Neural cell (in vitro differentiated cells): ENCODE results near the gene GOLGA6L10. TPM values are rescaled to one million over a fixed set of nuclear protein-coding genes. Genes with fewer than 3 reads are reported as not detected.
"Not testable (repeated sequence)": the region's sequence is repeated elsewhere in the genome, so short reads cannot be mapped to it uniquely, and the experiment has no call there.

Source experiments
- H2AFZ ChIP-seq: fragments of 200-600, 300-800 bp; sonication (generic), shearing (Covaris generic); 2 replicates; pipeline ENCODE4 v1.6.0; 2014; ENCODE audit warnings: low read depth, mild to moderate bottlenecking, antibody characterized with exemption, low read length, moderate library complexity
- H3F3A ChIP-seq: fragments of 200-600 bp; shearing (Covaris generic); 2 replicates; pipeline ENCODE4 v1.6.1; 2016; ENCODE audit warnings: mild to moderate bottlenecking, moderate library complexity, mixed read lengths, antibody characterized with exemption, low read length; ENCODE audit not compliant: insufficient read depth, poor library complexity, severe bottlenecking
- H3K27ac ChIP-seq: fragments of 200-600, 300-800 bp; sonication (generic), shearing (Covaris generic); 2 replicates; pipeline ENCODE4 v1.5.1; 2014; ENCODE audit warnings: mild to moderate bottlenecking, low read length, moderate library complexity
- H3K27me3 ChIP-seq: fragments of 300-800, 200-600 bp; sonication (generic), shearing (Covaris generic); 2 replicates; pipeline ENCODE4 v1.6.0; 2014; ENCODE audit warnings: mild to moderate bottlenecking, low read depth, low read length, moderate library complexity; ENCODE audit not compliant: insufficient read depth
- H3K36me3 ChIP-seq: fragments of 300-800, 200-600 bp; sonication (generic), shearing (Covaris generic); 2 replicates; pipeline ENCODE4 v1.5.1; 2014; ENCODE audit warnings: mild to moderate bottlenecking, antibody characterized with exemption, low read length, moderate library complexity; ENCODE audit not compliant: insufficient read depth
- H3K4me2 ChIP-seq: fragments of 300-800, 200-600 bp; sonication (generic), shearing (Covaris generic); 2 replicates; pipeline ENCODE4 v1.6.0; 2014; ENCODE audit warnings: mild to moderate bottlenecking, low read length
- H3K4me3 ChIP-seq: fragments of 300-800, 200-600 bp; sonication (generic), shearing (Covaris generic); 2 replicates; pipeline ENCODE4 v1.5.1; 2014; ENCODE audit warnings: mild to moderate bottlenecking, low read length, moderate library complexity
- H3K79me2 ChIP-seq: fragments of 200-600 bp; shearing (Covaris generic); replicated peaks from 2 replicates; pipeline ENCODE4 v1.6.0; 2014; ENCODE audit warnings: mild to moderate bottlenecking, low read length, moderate library complexity; ENCODE audit not compliant: insufficient read depth
- H3K9ac ChIP-seq: fragments of 300-800, 200-600 bp; sonication (generic), shearing (Covaris generic); 2 replicates; pipeline ENCODE4 v1.6.1; 2016; ENCODE audit warnings: mild to moderate bottlenecking, low read length, mixed read lengths
- H3K9me2 ChIP-seq: fragments of 200-600 bp; shearing (Covaris generic); 2 replicates; pipeline ENCODE4 v1.6.1; 2016; ENCODE audit warnings: mild to moderate bottlenecking, low read length, mixed read lengths; ENCODE audit not compliant: insufficient read depth
- H3K9me3 ChIP-seq: fragments of 200-600, 300-800 bp; sonication (generic), shearing (Covaris generic); 2 replicates; pipeline ENCODE4 v1.6.1; 2016; ENCODE audit warnings: mild to moderate bottlenecking, mixed run types, low read length, moderate library complexity, mixed read lengths
- H4K20me1 ChIP-seq: fragments of 200-600 bp; shearing (Covaris generic); 2 replicates; pipeline ENCODE4 v1.6.1; 2016; ENCODE audit warnings: mild to moderate bottlenecking, mixed run types; ENCODE audit not compliant: insufficient read depth
- polyA plus RNA-seq: library from polyadenylated mRNA; depleted of rRNA; stranded (reverse); fragments of >200 nt; gene quantifications from 2 replicates; pipeline ENCODE4 v1.2.3, GENCODE V29; 2014

The GOLGA6L10 gene
- polyA plus RNA-seq, 1 donor from 2014 or later: 7.4 TPM

DNA sequence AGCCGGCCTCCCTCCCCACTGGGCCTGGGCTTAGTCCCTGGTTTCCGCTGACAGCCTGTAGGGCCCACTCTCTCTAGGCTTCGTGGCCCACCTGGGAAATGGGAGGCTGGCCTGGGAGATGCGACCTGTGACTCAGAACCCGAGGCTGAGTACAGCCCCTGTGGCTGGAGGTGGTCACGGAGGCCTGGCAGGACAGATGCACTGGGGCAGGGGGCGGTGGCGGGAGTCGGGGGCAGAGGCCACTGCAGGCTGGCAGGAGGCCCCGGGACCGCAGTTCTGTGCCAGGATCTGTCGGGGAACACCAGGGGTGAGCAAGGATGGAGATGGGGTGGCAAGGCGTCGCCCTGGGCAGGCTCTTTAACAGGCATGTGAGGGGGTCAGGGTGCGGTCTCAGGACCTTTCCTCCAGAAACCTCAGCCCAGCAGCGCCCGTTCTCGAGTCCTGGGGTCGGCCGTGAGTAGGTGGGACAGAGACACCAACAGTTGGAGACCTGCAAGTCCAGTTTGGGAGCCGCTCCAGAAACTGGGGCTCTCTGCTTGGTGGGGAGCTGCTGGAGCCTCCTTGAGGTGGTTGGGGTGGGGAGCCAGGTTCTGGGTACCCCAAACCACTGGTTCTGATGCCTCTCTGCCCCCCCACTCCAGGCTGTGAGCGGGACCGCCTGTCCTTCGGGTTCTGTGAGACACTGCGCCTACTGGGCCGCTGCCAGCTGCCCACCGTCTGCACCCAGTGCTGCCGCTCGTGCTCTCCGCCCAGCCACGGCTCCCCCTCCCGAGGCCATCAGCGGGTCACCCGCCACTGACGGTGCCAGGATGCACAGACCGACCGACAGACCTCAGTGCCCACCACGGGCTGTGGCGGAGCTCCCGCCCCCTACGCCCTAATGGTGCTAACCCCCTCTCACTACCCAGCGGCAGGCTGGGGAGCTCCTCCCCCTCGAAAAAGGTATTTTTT, 15.4 kb downstream of the GOLGA6L10 start:
- H3K9me3 ChIP-seq, H3K9ac ChIP-seq, H3K27ac ChIP-seq, H3K4me2 ChIP-seq, H3K9me2 ChIP-seq, H3K4me3 ChIP-seq, H4K20me1 ChIP-seq, H2AFZ ChIP-seq, H3K79me2 ChIP-seq, H3K36me3 ChIP-seq, H3K27me3 ChIP-seq, H3F3A ChIP-seq: not testable (repeated sequence)

DNA sequence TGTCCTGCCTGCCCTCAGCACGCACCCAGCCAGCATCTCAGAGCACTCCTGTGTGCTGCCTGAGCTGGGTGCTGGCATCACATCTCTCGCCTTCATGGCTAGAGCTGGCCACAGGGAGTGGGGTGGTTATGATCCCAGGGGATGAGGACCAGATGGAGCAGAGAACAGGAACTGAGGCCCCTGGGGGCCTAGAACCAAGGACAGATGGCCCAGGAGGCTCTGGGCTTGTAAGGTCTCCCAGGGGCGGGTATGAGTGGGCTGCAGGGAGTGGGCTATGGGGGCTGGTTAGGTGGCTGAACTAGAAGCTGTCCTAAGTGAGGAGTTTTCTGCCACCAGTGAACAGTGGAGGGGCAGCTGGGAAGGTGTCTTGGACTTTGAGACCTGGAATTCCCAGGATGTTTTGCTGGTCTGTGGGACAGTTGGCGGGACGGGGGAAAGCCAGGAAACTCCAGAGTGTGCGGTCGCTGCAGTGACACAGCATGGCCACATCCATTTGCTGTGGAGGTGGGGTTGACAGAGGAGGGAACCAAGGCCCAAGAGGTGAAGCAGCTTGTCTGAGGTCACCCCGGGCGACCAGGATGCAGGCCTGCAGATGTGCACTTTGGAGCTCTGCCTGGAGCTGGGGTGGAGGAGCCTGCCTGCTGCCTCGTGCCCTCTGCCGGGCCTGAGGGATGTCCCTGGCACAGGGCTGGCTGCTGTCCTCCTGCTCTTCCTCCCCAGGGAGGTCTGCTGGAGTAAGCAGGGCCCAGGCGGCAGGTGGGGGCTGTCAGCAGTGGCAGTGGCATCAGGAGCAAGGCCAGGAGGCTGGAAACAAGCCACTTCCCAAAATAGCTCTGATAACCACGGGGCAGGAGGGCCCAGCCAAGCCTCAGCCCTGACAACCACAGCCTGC, 16.3 kb downstream of the GOLGA6L10 start:
- not testable (repeated sequence) for H3K9me3 ChIP-seq, H2AFZ ChIP-seq, H3F3A ChIP-seq, H3K79me2 ChIP-seq, H4K20me1 ChIP-seq, H3K27me3 ChIP-seq, H3K27ac ChIP-seq, H3K9ac ChIP-seq, H3K36me3 ChIP-seq, H3K4me2 ChIP-seq, H3K4me3 ChIP-seq, H3K9me2 ChIP-seq

DNA sequence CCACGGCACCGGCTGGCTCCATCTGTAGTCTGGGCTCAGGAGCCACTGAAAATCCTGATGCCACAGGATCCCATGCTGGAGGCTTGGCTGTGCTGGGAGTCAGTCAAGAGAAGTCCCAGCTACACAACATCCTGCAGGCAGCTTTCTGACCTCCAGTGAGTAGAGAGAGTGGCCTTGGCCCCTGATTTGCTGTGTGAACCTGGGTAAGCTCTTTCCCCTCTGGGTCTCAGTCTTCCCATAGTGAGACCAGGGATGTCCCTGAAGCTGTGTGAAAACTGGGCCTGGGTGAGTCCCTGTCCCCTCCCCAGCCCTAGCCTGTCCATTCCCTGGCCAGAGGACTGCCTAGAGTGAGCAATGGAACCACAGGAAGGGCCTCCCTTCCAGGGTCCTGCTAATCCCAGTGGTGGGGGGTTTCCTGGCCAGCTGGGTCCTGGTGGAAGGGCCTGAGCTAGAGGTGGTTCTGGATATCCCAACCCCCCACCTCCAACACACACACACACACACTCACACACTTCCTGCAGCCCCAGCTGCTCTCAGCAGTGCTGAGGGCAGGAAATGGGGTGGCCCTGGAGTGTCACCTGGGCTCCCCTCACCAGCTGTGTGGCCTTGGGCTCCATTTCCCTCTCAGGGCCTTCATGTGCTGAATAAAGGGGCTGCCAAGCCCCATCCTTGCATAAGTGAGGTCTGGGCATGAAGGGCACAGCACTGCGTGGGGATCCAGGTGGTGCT, 17.5 kb downstream of the GOLGA6L10 start:
- not testable (repeated sequence) for H3F3A ChIP-seq, H3K9me3 ChIP-seq, H3K9me2 ChIP-seq, H3K27me3 ChIP-seq, H4K20me1 ChIP-seq, H2AFZ ChIP-seq, H3K9ac ChIP-seq, H3K27ac ChIP-seq, H3K4me3 ChIP-seq, H3K36me3 ChIP-seq, H3K79me2 ChIP-seq, H3K4me2 ChIP-seq

DNA sequence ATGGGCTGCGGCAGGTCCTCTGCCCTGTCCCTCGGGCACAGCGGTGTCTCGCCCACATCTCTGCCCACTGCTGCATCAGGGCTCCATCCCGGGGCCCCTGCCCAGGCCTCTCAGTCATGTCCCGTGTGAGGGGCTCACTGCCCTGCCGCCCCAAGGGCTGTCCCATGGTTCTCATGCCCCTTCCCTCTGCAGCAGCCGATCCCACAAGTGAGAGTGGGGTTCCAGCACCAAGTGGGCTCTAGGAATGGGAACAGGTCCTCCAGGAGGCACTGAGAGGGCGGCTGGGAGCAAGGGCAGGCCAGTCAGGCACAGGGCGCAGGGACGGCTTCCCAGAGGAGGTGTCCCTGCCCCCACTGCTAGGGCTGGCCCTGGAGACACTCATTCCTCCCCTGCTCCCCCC, 18.4 kb downstream of the GOLGA6L10 start:
- H3K27me3 ChIP-seq, H3K9me2 ChIP-seq, H3K9me3 ChIP-seq, H3K4me3 ChIP-seq, H3K9ac ChIP-seq, H3K36me3 ChIP-seq, H3K79me2 ChIP-seq, H3K27ac ChIP-seq, H2AFZ ChIP-seq, H4K20me1 ChIP-seq, H3K4me2 ChIP-seq, H3F3A ChIP-seq: not testable (repeated sequence)

DNA sequence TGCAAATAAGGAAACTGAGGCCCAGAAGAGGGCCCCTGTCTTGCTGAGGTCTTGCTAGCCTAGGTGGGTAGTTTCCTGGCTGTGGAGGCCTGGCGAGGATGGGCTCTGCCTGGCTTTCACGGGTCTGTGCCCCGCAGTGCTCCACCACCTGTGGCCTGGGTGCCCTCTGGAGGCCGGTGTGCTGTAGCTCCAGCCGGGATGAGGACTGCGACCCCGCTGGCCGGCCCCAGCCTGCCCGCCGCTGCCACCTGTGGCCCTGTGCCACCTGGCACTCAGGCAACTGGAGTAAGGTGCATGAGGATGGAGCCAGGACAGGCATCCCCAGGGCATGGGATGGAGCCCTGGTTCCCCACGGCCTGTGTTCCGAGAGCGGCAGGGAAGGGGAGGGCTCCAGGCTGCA, 20.2 kb downstream of the GOLGA6L10 start:
- not testable (repeated sequence) for H3K4me3 ChIP-seq, H3K79me2 ChIP-seq, H3K9ac ChIP-seq, H3K9me2 ChIP-seq, H2AFZ ChIP-seq, H3K9me3 ChIP-seq, H3K27me3 ChIP-seq, H3K27ac ChIP-seq, H4K20me1 ChIP-seq, H3K36me3 ChIP-seq, H3F3A ChIP-seq, H3K4me2 ChIP-seq

DNA sequence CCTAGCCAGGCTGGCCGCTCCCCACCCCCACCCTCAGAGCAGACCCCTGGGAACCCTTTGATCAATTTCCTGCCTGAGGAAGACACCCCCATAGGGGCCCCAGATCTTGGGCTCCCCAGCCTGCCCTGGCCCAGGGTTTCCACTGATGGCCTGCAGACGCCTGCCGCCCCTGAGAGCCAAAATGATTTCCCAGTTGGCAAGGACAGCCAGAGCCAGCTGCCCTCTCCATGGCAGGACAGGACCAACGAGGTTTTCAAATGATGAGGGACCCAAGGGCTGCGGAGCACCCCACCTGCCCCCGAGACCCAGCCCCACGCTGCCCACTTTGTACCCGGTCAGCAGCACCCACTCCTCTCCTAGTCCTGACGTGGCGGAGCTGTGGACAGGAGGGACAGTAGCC, 21.9 kb downstream of the GOLGA6L10 start:
- H3K4me2 ChIP-seq, H3K9me3 ChIP-seq, H3K9me2 ChIP-seq, H3F3A ChIP-seq, H3K4me3 ChIP-seq, H3K27me3 ChIP-seq, H3K27ac ChIP-seq, H3K9ac ChIP-seq, H2AFZ ChIP-seq, H3K36me3 ChIP-seq, H4K20me1 ChIP-seq, H3K79me2 ChIP-seq: not testable (repeated sequence)

DNA sequence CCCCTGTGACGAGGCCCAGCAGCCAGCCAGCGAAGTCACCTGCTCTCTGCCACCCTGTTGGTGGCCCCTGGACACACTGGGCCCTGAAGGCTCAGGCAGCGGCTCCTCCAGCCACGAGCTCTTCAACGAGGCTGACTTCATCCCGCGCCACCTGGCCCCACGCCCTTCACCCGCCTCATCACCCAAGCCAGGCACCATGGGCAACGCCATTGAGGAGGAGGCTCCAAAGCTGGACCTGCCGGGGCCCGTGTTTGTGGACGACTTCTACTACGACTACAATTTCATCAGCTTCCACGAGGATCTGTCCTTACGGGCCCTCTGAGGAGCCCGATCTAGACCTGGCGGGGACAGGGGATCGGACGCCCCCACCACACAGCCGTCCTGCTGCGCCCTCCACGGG, 22.4 kb downstream of the GOLGA6L10 start:
- H4K20me1 ChIP-seq, H3K27ac ChIP-seq, H3K4me2 ChIP-seq, H3K79me2 ChIP-seq, H3K9ac ChIP-seq, H3K9me3 ChIP-seq, H3K4me3 ChIP-seq, H3K27me3 ChIP-seq, H3F3A ChIP-seq, H3K36me3 ChIP-seq, H3K9me2 ChIP-seq, H2AFZ ChIP-seq: not testable (repeated sequence)
